Astrocyte of the cerebellum (primary cell): ENCODE measurements around the gene SHROOM2.

Experiments used
- DNase-seq: peaks from one replicate; pipeline ENCODE4 v3.0.0-alpha.2; 2011; ENCODE audit warnings: low read depth
- H3K4me3 ChIP-seq: 2 replicates; pipeline ENCODE4 v1.5.1; 2011; ENCODE audit warnings: mild to moderate bottlenecking, low read depth, low read length, moderate library complexity
- CTCF ChIP-seq: IDR thresholded peaks from 2 replicates; pipeline ENCODE4 v1.5.1; 2012; ENCODE audit warnings: low read length, low read depth, moderate library complexity, mild to moderate bottlenecking; ENCODE audit errors: missing control alignments
- in situ Hi-C: cut with HindIII; loops from 2 replicates; pipeline ENCODE4 v1.10.0; 2017; ENCODE audit warnings: low sequenced_read_pairs

The SHROOM2 gene

GRCh38 chrX:9816084-9816700 lies 30.0 kb downstream of the SHROOM2 start:
- peak; percentile 36 for DNase-seq
- in situ Hi-C loops: no loop called here
- TF ChIP-seq CTCF: no peak
- H3K4me3 ChIP-seq: no peak overlapping the region

- no peak for DNase-seq
- TF ChIP-seq CTCF: no peak
- no peak overlapping the region for H3K4me3 ChIP-seq
- in situ Hi-C loops: no loop called here
Observed at GRCh38 chrX:9821572-9821971, 35.3 kb downstream of the SHROOM2 start.

GRCh38 chrX:9824554-9824953 lies 38.3 kb downstream of the SHROOM2 start:
- in situ Hi-C loops: no loop called here
- DNase-seq: no peak
- TF ChIP-seq CTCF: no peak
- H3K4me3 ChIP-seq: no peak overlapping the region

- H3K4me3 ChIP-seq: no peak overlapping the region
- no peak for TF ChIP-seq CTCF
- in situ Hi-C loops: no loop called here
- DNase-seq: no peak
Observed at GRCh38 chrX:9825129-9825790, 39.0 kb downstream of the SHROOM2 start.

- DNase-seq: no peak
- no peak overlapping the region for H3K4me3 ChIP-seq
- in situ Hi-C loops: no loop called here
- no peak for TF ChIP-seq CTCF
Observed at GRCh38 chrX:9825966-9826365, 39.7 kb downstream of the SHROOM2 start.

- in situ Hi-C loops: no loop called here
- peak; percentile 66 for DNase-seq
- H3K4me3 ChIP-seq: no peak overlapping the region
- TF ChIP-seq CTCF: no peak
Observed at GRCh38 chrX:9829308-9830267, 43.4 kb downstream of the SHROOM2 start.
